ENCODE data around the gene EFCAB12.

Gene EFCAB12

DNA sequence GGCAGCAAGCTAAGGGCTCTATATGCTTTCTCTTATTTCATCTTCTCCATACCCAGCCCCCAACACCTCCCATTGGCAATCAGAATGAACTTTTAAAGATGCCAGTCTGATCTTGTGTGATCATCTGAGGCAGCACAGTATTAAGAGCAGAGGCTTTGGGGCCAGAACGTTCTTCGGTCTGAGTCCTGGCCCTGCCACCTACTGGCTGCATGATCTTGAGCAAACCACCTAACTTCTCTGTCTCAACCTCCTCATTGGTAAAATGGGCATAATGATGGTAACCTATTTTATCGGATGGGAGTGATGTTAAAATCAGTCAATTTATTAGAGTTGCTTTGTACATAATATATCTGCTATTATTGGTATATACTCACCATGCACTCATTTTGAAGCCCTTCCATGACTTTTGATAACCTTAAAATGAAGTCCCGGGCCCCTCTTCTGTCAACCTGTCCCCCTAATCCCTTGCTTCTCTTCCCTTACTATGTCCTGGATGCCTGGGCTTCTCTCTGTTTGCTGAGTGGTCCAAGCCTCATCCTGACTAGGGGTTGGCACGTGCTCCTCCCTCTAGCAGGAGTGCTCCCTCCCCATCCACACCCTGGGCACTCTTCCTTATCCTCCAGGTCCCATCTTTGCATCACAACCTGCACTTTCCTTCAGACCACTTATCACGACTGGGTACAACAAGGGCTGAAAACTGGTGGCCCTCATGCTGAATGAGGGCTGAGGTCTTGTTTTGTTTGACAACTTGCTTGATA lies 6.3 kb downstream of the EFCAB12 start:
- TF ChIP-seq RAD21 (IDR thresholded peaks at IDR 0.05; ENCODE audit: low read depth) (no peak), EP300 (IDR thresholded peaks at IDR 0.05; ENCODE audit: borderline replicate concordance) (no peak), EGR1 (IDR thresholded peaks at IDR 0.05) (no peak), TAF1 (IDR thresholded peaks at IDR 0.05; ENCODE audit: low read depth) (no peak), NFIC (IDR thresholded peaks at IDR 0.05) (no peak), YY1 (IDR thresholded peaks at IDR 0.05; ENCODE audit: low read depth) (no peak), FOXM1 (IDR thresholded peaks at IDR 0.05; ENCODE audit: borderline replicate concordance, low read depth) (no peak), ZBTB7A (IDR thresholded peaks at IDR 0.05; ENCODE audit: low read depth) (no peak), CREB1 (IDR thresholded peaks at IDR 0.05; ENCODE audit: low read depth) (no peak), TEAD4 (IDR thresholded peaks at IDR 0.05) (no peak), TCF12 (IDR thresholded peaks at IDR 0.05; ENCODE audit: low read depth) (no peak), CEBPB (IDR thresholded peaks at IDR 0.05) (no peak)
- TF ChIP-seq, protein P1, sequence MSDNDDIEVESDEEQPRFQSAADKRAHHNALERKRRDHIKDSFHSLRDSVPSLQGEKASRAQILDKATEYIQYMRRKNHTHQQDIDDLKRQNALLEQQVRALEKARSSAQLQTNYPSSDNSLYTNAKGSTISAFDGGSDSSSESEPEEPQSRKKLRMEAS (IDR thresholded peaks at IDR 0.05) = no peak
- TF ChIP-seq, protein P2, sequence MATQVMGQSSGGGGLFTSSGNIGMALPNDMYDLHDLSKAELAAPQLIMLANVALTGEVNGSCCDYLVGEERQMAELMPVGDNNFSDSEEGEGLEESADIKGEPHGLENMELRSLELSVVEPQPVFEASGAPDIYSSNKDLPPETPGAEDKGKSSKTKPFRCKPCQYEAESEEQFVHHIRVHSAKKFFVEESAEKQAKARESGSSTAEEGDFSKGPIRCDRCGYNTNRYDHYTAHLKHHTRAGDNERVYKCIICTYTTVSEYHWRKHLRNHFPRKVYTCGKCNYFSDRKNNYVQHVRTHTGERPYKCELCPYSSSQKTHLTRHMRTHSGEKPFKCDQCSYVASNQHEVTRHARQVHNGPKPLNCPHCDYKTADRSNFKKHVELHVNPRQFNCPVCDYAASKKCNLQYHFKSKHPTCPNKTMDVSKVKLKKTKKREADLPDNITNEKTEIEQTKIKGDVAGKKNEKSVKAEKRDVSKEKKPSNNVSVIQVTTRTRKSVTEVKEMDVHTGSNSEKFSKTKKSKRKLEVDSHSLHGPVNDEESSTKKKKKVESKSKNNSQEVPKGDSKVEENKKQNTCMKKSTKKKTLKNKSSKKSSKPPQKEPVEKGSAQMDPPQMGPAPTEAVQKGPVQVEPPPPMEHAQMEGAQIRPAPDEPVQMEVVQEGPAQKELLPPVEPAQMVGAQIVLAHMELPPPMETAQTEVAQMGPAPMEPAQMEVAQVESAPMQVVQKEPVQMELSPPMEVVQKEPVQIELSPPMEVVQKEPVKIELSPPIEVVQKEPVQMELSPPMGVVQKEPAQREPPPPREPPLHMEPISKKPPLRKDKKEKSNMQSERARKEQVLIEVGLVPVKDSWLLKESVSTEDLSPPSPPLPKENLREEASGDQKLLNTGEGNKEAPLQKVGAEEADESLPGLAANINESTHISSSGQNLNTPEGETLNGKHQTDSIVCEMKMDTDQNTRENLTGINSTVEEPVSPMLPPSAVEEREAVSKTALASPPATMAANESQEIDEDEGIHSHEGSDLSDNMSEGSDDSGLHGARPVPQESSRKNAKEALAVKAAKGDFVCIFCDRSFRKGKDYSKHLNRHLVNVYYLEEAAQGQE (IDR thresholded peaks at IDR 0.05; ENCODE audit: low read depth) = no peak
- TF ChIP-seq, protein P3, sequence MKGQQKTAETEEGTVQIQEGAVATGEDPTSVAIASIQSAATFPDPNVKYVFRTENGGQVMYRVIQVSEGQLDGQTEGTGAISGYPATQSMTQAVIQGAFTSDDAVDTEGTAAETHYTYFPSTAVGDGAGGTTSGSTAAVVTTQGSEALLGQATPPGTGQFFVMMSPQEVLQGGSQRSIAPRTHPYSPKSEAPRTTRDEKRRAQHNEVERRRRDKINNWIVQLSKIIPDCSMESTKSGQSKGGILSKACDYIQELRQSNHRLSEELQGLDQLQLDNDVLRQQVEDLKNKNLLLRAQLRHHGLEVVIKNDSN (IDR thresholded peaks at IDR 0.05) = no peak

DNA sequence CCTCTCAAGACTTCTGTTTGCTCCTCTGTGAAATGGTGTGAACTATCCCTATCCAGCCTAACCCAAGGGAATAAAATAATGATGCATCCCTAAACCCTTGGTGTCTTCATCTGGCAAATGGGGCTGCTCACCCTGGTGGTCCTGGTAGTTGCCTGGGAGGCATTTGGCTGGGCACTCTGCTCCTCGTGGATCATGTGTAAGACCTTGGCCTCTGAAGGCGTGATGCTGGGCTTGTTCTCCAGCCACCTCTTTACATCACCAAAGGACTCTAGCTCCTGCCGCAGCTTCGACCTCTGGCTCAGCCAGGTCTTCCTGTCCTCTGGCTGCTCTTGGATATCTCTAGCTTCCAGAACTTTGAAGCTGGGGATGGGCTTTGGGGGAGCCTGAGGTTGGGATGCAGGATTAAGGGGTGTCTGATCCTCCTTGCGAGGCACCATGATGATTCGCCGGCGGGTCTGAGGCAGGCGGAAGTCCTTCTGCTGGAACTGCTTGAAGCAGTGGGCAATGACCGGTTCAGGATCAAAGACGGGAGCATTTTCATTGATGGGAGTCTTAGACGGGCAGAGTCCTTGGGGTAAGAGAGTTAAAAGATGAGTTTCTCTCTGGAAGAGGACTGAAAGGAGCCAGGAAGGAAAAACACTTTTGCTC lies 7.1 kb downstream of the EFCAB12 start:
- TF ChIP-seq YY1 (IDR thresholded peaks at IDR 0.05; ENCODE audit: low read depth) (no peak), TEAD4 (IDR thresholded peaks at IDR 0.05) (no peak), EP300 (IDR thresholded peaks at IDR 0.05; ENCODE audit: borderline replicate concordance) (no peak), CEBPB (IDR thresholded peaks at IDR 0.05) (no peak), TCF12 (IDR thresholded peaks at IDR 0.05; ENCODE audit: low read depth) (no peak), CREB1 (IDR thresholded peaks at IDR 0.05; ENCODE audit: low read depth) (no peak), NFIC (IDR thresholded peaks at IDR 0.05) (no peak), TAF1 (IDR thresholded peaks at IDR 0.05; ENCODE audit: low read depth) (no peak), FOXM1 (IDR thresholded peaks at IDR 0.05; ENCODE audit: borderline replicate concordance, low read depth) (no peak), EGR1 (IDR thresholded peaks at IDR 0.05) (no peak), ZBTB7A (IDR thresholded peaks at IDR 0.05; ENCODE audit: low read depth) (no peak), RAD21 (IDR thresholded peaks at IDR 0.05; ENCODE audit: low read depth) (no peak)
- TF ChIP-seq, protein P2 (IDR thresholded peaks at IDR 0.05; ENCODE audit: low read depth) = no peak
- TF ChIP-seq, protein P1 (IDR thresholded peaks at IDR 0.05) = no peak
- TF ChIP-seq, protein P3 (IDR thresholded peaks at IDR 0.05) = no peak

DNA sequence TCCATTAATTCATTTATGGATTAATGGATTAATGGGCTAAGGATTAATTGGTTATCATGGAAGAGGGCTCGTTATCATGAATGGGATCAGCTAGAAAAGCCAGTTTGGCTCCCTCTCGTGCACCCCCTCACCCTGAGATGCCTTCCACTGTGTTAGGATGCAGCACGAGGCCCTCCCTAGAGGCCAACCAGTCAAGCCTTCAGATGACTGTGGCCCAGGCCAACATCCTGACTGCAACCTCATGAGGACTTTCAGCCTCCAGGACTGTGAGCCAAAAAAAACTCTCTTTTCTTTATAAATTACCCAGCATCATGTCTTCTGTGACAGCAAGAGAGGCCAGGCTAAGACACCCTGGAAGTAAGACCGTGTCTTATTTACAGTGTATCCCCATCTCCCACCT lies 9.0 kb downstream of the EFCAB12 start:
- no peak for TF ChIP-seq TCF12 (IDR thresholded peaks at IDR 0.05; ENCODE audit: low read depth)
- TF ChIP-seq EP300 (IDR thresholded peaks at IDR 0.05; ENCODE audit: borderline replicate concordance) = no peak
- TF ChIP-seq ZBTB7A (IDR thresholded peaks at IDR 0.05; ENCODE audit: low read depth) = no peak
- TF ChIP-seq, protein P3 (IDR thresholded peaks at IDR 0.05) = no peak
- TF ChIP-seq TEAD4 (IDR thresholded peaks at IDR 0.05) = no peak
- TF ChIP-seq CREB1 (IDR thresholded peaks at IDR 0.05; ENCODE audit: low read depth) = no peak
- TF ChIP-seq TAF1 (IDR thresholded peaks at IDR 0.05; ENCODE audit: low read depth) = no peak
- TF ChIP-seq, protein P1 (IDR thresholded peaks at IDR 0.05) = no peak
- no peak for TF ChIP-seq YY1 (IDR thresholded peaks at IDR 0.05; ENCODE audit: low read depth)
- no peak for TF ChIP-seq EGR1 (IDR thresholded peaks at IDR 0.05)
- TF ChIP-seq CEBPB (IDR thresholded peaks at IDR 0.05) = no peak
- TF ChIP-seq NFIC (IDR thresholded peaks at IDR 0.05) = no peak
- TF ChIP-seq FOXM1 (IDR thresholded peaks at IDR 0.05; ENCODE audit: borderline replicate concordance, low read depth) = no peak
- no peak for TF ChIP-seq RAD21 (IDR thresholded peaks at IDR 0.05; ENCODE audit: low read depth)
- TF ChIP-seq, protein P2 (IDR thresholded peaks at IDR 0.05; ENCODE audit: low read depth) = no peak
